ENCODE measurements around the gene IKZF4. TPM values are rescaled to one million over a fixed set of nuclear protein-coding genes. Genes with fewer than 3 reads are reported as not detected.

IKZF4 gene
- total RNA-seq, 1 experiment from 2014 or later = 7.3 TPM

DNA sequence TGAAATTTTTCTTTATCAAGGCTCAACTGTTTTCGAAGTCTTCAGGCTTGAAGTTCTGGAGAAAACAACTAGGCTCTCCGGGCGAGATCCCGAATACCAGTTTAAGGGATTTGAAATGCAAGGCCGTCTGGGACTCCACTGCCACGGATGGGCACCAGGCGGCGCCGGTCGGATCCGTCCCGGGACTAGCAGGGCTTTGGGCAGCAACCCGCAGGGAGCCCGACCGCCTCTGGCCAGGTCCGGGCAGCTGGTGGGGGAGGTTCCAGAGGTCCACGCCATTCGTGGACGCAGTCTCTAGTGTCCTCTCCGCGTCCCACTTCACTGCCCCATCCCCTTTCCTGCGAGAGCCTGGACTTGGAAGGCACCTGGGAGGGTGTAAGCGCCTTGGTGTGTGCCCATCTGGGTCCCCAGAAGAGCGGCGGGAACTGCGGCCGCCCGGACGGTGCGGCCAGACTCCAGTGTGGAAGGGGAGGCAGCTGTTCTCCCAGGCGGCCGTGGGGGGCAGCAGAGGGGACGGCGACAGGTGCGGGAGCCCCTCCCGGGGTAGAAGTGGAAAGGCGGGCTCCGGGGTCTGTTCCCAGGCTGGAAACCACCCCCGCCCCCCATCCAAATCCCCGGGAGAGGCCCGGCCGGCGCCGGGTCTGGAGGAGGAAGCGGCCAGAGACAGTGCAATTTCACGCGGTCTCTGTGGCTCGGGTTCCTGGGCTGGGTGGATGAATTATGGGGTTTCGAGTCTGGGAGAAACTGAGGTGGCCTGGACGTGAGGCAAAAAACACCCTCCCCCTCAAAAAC, 58.3 kb downstream of the IKZF4 start:
- intact Hi-C loops (cut with micrococcal nuclease; ENCODE audit: unreplicated experiment) = loop anchor here (1.0 kb wide), 2 partner anchors 26 to 32 kb away; no protein-coding TSS in a partner anchor
- no peaks in the 10 kb centered on the region for H3K27me3 Mint-ChIP-seq (ENCODE audit: unreplicated experiment)
- DNase-seq = peak; percentile 98
- peaks cover 21% of the 10 kb centered on the region for H3K4me1 Mint-ChIP-seq (ENCODE audit: low read depth, unreplicated experiment)
- H3K9me3 Mint-ChIP-seq (ENCODE audit: low read depth, unreplicated experiment) = no peaks in the 10 kb centered on the region
- H3K36me3 Mint-ChIP-seq (ENCODE audit: insufficient read depth, unreplicated experiment) = peaks cover 43% of the 10 kb centered on the region
- H3K27ac Mint-ChIP-seq (ENCODE audit: unreplicated experiment) = peak overlapping the region; percentile 95
- CTCF ChIA-PET = interaction anchor here (0.5 to 1.7 kb wide), 10 partner anchors 12 to 416 kb away, joined by 3 to 23 read pairs (median 3); partner anchors contain the start of genes ORMDL2, PA2G4, SARNP and SMARCC2
- TF ChIP-seq, protein P1, sequence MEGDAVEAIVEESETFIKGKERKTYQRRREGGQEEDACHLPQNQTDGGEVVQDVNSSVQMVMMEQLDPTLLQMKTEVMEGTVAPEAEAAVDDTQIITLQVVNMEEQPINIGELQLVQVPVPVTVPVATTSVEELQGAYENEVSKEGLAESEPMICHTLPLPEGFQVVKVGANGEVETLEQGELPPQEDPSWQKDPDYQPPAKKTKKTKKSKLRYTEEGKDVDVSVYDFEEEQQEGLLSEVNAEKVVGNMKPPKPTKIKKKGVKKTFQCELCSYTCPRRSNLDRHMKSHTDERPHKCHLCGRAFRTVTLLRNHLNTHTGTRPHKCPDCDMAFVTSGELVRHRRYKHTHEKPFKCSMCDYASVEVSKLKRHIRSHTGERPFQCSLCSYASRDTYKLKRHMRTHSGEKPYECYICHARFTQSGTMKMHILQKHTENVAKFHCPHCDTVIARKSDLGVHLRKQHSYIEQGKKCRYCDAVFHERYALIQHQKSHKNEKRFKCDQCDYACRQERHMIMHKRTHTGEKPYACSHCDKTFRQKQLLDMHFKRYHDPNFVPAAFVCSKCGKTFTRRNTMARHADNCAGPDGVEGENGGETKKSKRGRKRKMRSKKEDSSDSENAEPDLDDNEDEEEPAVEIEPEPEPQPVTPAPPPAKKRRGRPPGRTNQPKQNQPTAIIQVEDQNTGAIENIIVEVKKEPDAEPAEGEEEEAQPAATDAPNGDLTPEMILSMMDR (IDR thresholded peaks at IDR 0.05; ENCODE audit: unreplicated experiment) = peak; percentile 66
- TSS peak; percentile 92 for BruUV-seq (replicated peaks)
- H3K4me3 Mint-ChIP-seq (ENCODE audit: low read depth, unreplicated experiment) = peak overlapping the region; percentile 99

DNA sequence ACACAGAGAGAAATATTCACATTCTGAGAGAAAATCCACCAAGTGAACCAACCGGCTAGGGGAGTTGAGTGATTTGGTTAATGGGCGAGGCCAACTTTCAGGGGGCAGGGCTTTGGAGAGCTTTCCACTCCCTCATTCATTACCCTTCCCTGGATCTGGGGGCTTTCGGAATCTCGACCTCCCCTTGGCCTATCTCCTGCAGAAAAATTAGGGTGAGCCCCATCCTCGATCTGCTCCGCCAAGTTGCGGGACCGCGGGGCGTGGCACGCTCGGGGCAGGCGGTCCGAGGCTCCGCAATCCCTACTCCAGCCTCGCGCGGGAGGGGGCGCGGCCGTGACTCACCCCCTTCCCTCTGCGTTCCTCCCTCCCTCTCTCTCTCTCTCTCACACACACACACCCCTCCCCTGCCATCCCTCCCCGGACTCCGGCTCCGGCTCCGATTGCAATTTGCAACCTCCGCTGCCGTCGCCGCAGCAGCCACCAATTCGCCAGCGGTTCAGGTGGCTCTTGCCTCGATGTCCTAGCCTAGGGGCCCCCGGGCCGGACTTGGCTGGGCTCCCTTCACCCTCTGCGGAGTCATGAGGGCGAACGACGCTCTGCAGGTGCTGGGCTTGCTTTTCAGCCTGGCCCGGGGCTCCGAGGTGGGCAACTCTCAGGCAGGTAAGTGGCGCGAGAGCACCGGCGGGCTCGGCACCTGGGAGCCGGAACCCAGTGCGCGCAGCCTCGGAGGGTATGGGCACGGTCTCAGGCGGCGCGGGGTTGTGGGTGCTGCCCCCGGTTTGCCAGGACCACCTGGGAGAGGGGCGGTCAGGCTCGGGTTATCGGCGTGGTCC, 59.1 kb downstream of the IKZF4 start, which contains the start of gene ERBB3:
TSS of gene ERBB3 (plus strand) at position 443 of the 833 bp plus-strand sequence. CDS start at position 579, 136 bp downstream.
- peak within 1 kb of the TSS; percentile 99 for H3K4me3 Mint-ChIP-seq (ENCODE audit: low read depth, unreplicated experiment)
- peaks cover 52% of the 10 kb centered on the region for H3K36me3 Mint-ChIP-seq (ENCODE audit: insufficient read depth, unreplicated experiment)
- CTCF ChIA-PET = interaction anchor here (0.5 to 1.7 kb wide), 14 partner anchors 11 to 416 kb away, joined by 3 to 23 read pairs (median 4); partner anchors contain the start of genes ORMDL2, PA2G4, SARNP and SMARCC2
- H3K4me1 Mint-ChIP-seq (ENCODE audit: low read depth, unreplicated experiment) = peaks cover 24% of the 10 kb centered on the region
- H3K27ac Mint-ChIP-seq (ENCODE audit: unreplicated experiment) = peak within 1 kb of the TSS; percentile 95
- intact Hi-C loops (cut with micrococcal nuclease; ENCODE audit: unreplicated experiment) = loop anchor here (1.0 kb wide), 1 partner anchor 33 kb away; no protein-coding TSS in a partner anchor
- BruUV-seq (replicated peaks) = no TSS peak
- TF ChIP-seq, protein P1 (IDR thresholded peaks at IDR 0.05; ENCODE audit: unreplicated experiment) = no peak
- no peaks in the 10 kb centered on the region for H3K27me3 Mint-ChIP-seq (ENCODE audit: unreplicated experiment)
- peak; percentile 94 for DNase-seq
- H3K9me3 Mint-ChIP-seq (ENCODE audit: low read depth, unreplicated experiment) = no peaks in the 10 kb centered on the region

DNA sequence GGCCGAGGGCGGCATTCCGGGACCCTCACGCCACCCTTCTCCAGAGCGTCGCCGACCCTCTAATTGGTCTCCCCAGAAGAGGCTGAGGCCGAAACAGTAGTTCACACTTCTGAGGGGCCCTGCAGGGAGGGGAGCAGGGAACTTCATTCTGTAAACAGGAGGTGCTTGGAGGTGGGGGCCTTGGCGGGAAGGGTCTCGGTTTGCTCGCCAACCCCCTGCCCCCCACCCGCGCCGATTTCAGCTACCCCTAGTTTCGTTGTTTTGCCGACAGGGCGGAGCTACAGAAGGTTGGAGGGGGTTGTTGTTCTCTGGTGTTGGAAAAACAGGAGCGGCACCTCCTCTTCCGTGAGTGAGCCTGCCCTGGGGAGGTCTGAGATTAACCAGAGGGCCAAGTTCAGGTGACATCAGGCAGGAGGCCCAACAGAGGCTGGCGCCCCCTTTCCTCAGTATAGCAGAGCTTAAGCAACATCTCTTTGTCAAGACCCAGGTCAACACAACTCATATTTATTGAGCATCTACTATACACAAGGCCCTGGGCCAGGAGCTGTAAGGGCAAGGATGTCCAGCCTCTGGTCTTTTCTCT, 59.8 kb downstream of the IKZF4 start:
- intact Hi-C loops (cut with micrococcal nuclease; ENCODE audit: unreplicated experiment) = no loop called here
- DNase-seq = peak; percentile 55
- Mint-ChIP-seq H3K36me3 (ENCODE audit: insufficient read depth, unreplicated experiment) (peaks cover 59% of the 10 kb centered on the region), H3K9me3 (ENCODE audit: low read depth, unreplicated experiment) (no peaks in the 10 kb centered on the region), H3K27ac (ENCODE audit: unreplicated experiment) (peak overlapping the region; percentile 95), H3K4me1 (ENCODE audit: low read depth, unreplicated experiment) (peaks cover 24% of the 10 kb centered on the region), H3K27me3 (ENCODE audit: unreplicated experiment) (no peaks in the 10 kb centered on the region), H3K4me3 (ENCODE audit: low read depth, unreplicated experiment) (peak overlapping the region; percentile 99)
- no TSS peak for BruUV-seq (replicated peaks)
- TF ChIP-seq, protein P1 (IDR thresholded peaks at IDR 0.05; ENCODE audit: unreplicated experiment) = no peak
- CTCF ChIA-PET = interaction anchor here (0.7 to 1.7 kb wide), 7 partner anchors 10 to 263 kb away, joined by 3 to 6 read pairs (median 3); partner anchors contain the start of genes ORMDL2, PA2G4 and SARNP

Measured in Calu3 (cell line).